GM19397 (cell line): ENCODE results near the gene UBAC1.
"Not testable (repeated sequence)": the region's sequence is repeated elsewhere in the genome, so short reads cannot be mapped to it uniquely, and the experiment has no call there.

ENCODE experiments used
- ATAC-seq: cut with Tn5 transposase; IDR thresholded peaks from one replicate; pipeline ENCODE4 v1.9.1; 2021; ENCODE audit warnings: mild to moderate bottlenecking, moderate library complexity; ENCODE audit not compliant: unreplicated experiment

Gene UBAC1

GRCh38 chr9:135960411-135961276 is 529 bp downstream of the UBAC1 start:
- ATAC-seq, result peak; percentile 21

- ATAC-seq, result no peak
Measured at GRCh38 chr9:135959814-135960213, 1.4 kb downstream of the UBAC1 start.

GRCh38 chr9:135958485-135958884 is 2.7 kb downstream of the UBAC1 start:
- no peak for ATAC-seq

GRCh38 chr9:135957431-135957830 is 3.7 kb downstream of the UBAC1 start:
- no peak for ATAC-seq

- no peak for ATAC-seq
Measured at GRCh38 chr9:135956802-135957174, 4.4 kb downstream of the UBAC1 start.

- ATAC-seq, result no peak
Measured at GRCh38 chr9:135955934-135956801, 5.0 kb downstream of the UBAC1 start.

- no peak for ATAC-seq
Measured at GRCh38 chr9:135952664-135953206, 8.4 kb downstream of the UBAC1 start.

GRCh38 chr9:135951889-135952663 is 9.1 kb downstream of the UBAC1 start:
- ATAC-seq, result no peak

GRCh38 chr9:135951310-135951709 is 9.9 kb downstream of the UBAC1 start:
- ATAC-seq, result not testable (repeated sequence)

GRCh38 chr9:135950841-135951240 is 10.3 kb downstream of the UBAC1 start:
- ATAC-seq, result not testable (repeated sequence)

GRCh38 chr9:135950135-135950682 is 11.0 kb downstream of the UBAC1 start:
- no peak for ATAC-seq

GRCh38 chr9:135949501-135950134 is 11.6 kb downstream of the UBAC1 start:
- no peak for ATAC-seq

- no peak for ATAC-seq
Measured at GRCh38 chr9:135948968-135949367, 12.2 kb downstream of the UBAC1 start.

GRCh38 chr9:135948446-135948845 is 12.7 kb downstream of the UBAC1 start:
- no peak for ATAC-seq

GRCh38 chr9:135947582-135947981 is 13.6 kb downstream of the UBAC1 start:
- no peak for ATAC-seq

- not testable (repeated sequence) for ATAC-seq
Measured at GRCh38 chr9:135947105-135947504, 14.1 kb downstream of the UBAC1 start.

- no peak for ATAC-seq
Measured at GRCh38 chr9:135946392-135946994, 14.7 kb downstream of the UBAC1 start.

- ATAC-seq, result no peak
Measured at GRCh38 chr9:135945969-135946368, 15.2 kb downstream of the UBAC1 start.

GRCh38 chr9:135944444-135945252 is 16.5 kb downstream of the UBAC1 start:
- no peak for ATAC-seq
